Measurements from ENCODE around the gene SF3B5. TPM values are rescaled to one million over a fixed set of nuclear protein-coding genes. Genes with fewer than 3 reads are reported as not detected.
"Not testable (repeated sequence)": the region's sequence is repeated elsewhere in the genome, so short reads cannot be mapped to it uniquely, and the experiment has no call there.

SF3B5 gene
- total and polyA plus RNA-seq, 2 of the 8 experiments (the other 6 are each of a cell fraction or from before 2014, with no cell fraction given) = 195 to 588 TPM

GRCh38 chr6:144133225-144133821 is 38.0 kb upstream of the SF3B5 start (continued):
- no peak for TF ChIP-seq SIX5 (IDR thresholded peaks at IDR 0.05; ENCODE audit: low read depth, low read length)
- no peak for TF ChIP-seq SIRT6 (IDR thresholded peaks at IDR 0.05; ENCODE audit: low read length)
- no peak for TF ChIP-seq HDAC2 (IDR thresholded peaks at IDR 0.05; ENCODE audit: borderline replicate concordance in 1 of 2, low read depth in 2 of 2, low read length in 2 of 2)
- TF ChIP-seq BRCA1 (IDR thresholded peaks at IDR 0.05; ENCODE audit: low read depth, low read length) = no peak
- no peak for TF ChIP-seq CEBPB (IDR thresholded peaks at IDR 0.05; ENCODE audit: low read depth, low read length)
- TF ChIP-seq EZH2 (IDR thresholded peaks at IDR 0.05; ENCODE audit: low read depth, low read length, severe bottlenecking) = no peak
- no peak for TF ChIP-seq NANOG (IDR thresholded peaks at IDR 0.05; ENCODE audit: insufficient read depth, low read depth, low read length, poor library complexity, severe bottlenecking)

GRCh38 chr6:144132167-144132690 is 36.9 kb upstream of the SF3B5 start:
- FAIRE-seq; H4K20me1 ChIP-seq (replicated peaks in 1 of 2; ENCODE audit: control insufficient read depth in 1 of 2, insufficient read depth in 2 of 2, low read length in 2 of 2); H3K14ac ChIP-seq (ENCODE audit: insufficient read length); H3K9ac ChIP-seq (replicated peaks in 1 of 4; ENCODE audit: extremely low read depth in 1 of 4, low read depth in 3 of 4, low read length in 3 of 4); H2BK5ac ChIP-seq (ENCODE audit: low read depth, low read length); H3K4me3 ChIP-seq (ENCODE audit: extremely low read depth in 1 of 4, insufficient read depth in 2 of 4, low read depth in 3 of 4, low read length in 4 of 4); H3K18ac ChIP-seq (ENCODE audit: extremely low read depth, low read length); H2AK5ac ChIP-seq (ENCODE audit: low read depth, low read length); H3K4me2 ChIP-seq (ENCODE audit: insufficient read depth in 1 of 2, low read depth in 2 of 2, low read length in 2 of 2); H4K8ac ChIP-seq (ENCODE audit: extremely low read depth, insufficient read depth, low read length); H2BK20ac ChIP-seq (ENCODE audit: low read length); POLR2A ChIA-PET (ENCODE audit: partially characterized antibody); H2AFZ ChIP-seq (ENCODE audit: low read length); H3K79me2 ChIP-seq (ENCODE audit: control insufficient read depth in 1 of 2, insufficient read depth in 2 of 2, low read length in 2 of 2); H3K79me1 ChIP-seq (ENCODE audit: low read depth, low read length); DNase-seq (ENCODE audit: low read depth in 1 of 2, low spot score in 2 of 2); H4K91ac ChIP-seq (replicated peaks; ENCODE audit: insufficient read length, low read length); H3K4ac ChIP-seq (replicated peaks; ENCODE audit: insufficient read length, low read depth, low read length); H3K36me3 ChIP-seq (ENCODE audit: control insufficient read depth in 2 of 4, insufficient read depth in 4 of 4, low read length in 3 of 4); H3K9me3 ChIP-seq (ENCODE audit: insufficient read depth in 2 of 2, low read depth in 1 of 2, low read length in 1 of 2); H3K27ac ChIP-seq (ENCODE audit: low read depth, low read length); H4K5ac ChIP-seq (ENCODE audit: insufficient read length, low read depth, low read length); H3K4me1 ChIP-seq (replicated peaks in 1 of 4; ENCODE audit: control insufficient read depth in 3 of 4, insufficient read depth in 4 of 4, low read length in 3 of 4); H2BK120ac ChIP-seq (replicated peaks; ENCODE audit: low read depth, low read length); H3K23me2 ChIP-seq (ENCODE audit: low read depth, low read length); H3K27me3 ChIP-seq (replicated peaks in 1 of 4; ENCODE audit: control insufficient read depth in 3 of 4, extremely low read depth in 1 of 4, insufficient read depth in 3 of 4, low read length in 3 of 4); H3K23ac ChIP-seq (ENCODE audit: insufficient read length); H2BK15ac ChIP-seq (ENCODE audit: low read length); H3K56ac ChIP-seq (replicated peaks; ENCODE audit: insufficient read length, low read depth, low read length); H2BK12ac ChIP-seq (ENCODE audit: low read depth, low read length): not testable (repeated sequence)
- CTCF ChIA-PET (ENCODE audit: partially characterized antibody) = interaction anchor here (0.8 kb wide), 1 partner anchor 84 kb away, joined by 3 read pairs; no protein-coding TSS in a partner anchor
